GM21423 (cell line): ENCODE data around the gene PLXNA3.

Experiments used
- ATAC-seq: cut with Tn5 transposase; IDR thresholded peaks from one replicate; pipeline ENCODE4 v1.9.1; 2021; ENCODE audit warnings: mild to moderate bottlenecking, moderate library complexity; ENCODE audit not compliant: unreplicated experiment

The PLXNA3 gene

GRCh38 chrX:154476821-154477220, 18.7 kb downstream of the PLXNA3 start:
- no peak for ATAC-seq

- no peak for ATAC-seq
Measured at GRCh38 chrX:154477891-154478477, 19.9 kb downstream of the PLXNA3 start.

GRCh38 chrX:154478728-154479622, 20.9 kb downstream of the PLXNA3 start, which contains the start of gene LAGE3:
Gene LAGE3 (minus strand): TSS chrX:154479281. CDS start chrX:154478915, 366 bp downstream.
- peak; percentile 88 for ATAC-seq

GRCh38 chrX:154481195-154481594, 23.1 kb downstream of the PLXNA3 start:
- no peak for ATAC-seq

- ATAC-seq = no peak
Measured at GRCh38 chrX:154481911-154482601, 24.0 kb downstream of the PLXNA3 start.

GRCh38 chrX:154482786-154483185, 24.7 kb downstream of the PLXNA3 start:
- ATAC-seq = no peak

GRCh38 chrX:154483325-154483724, 25.2 kb downstream of the PLXNA3 start:
- ATAC-seq = no peak

- no peak for ATAC-seq
Measured at GRCh38 chrX:154484255-154485149, 26.4 kb downstream of the PLXNA3 start.

- no peak for ATAC-seq
Measured at GRCh38 chrX:154485150-154486051, 27.3 kb downstream of the PLXNA3 start.

- peak; percentile 5 for ATAC-seq
Measured at GRCh38 chrX:154486052-154486395, 27.9 kb downstream of the PLXNA3 start.

GRCh38 chrX:154486396-154487207, 28.5 kb downstream of the PLXNA3 start, which contains the start of gene UBL4A:
Gene UBL4A (minus strand): TSS chrX:154486615. CDS start chrX:154486584, 31 bp downstream.
- ATAC-seq = peak; percentile 31

- no peak for ATAC-seq
Measured at GRCh38 chrX:154487518-154488290, 29.6 kb downstream of the PLXNA3 start.

GRCh38 chrX:154488336-154489075, 30.4 kb downstream of the PLXNA3 start:
- ATAC-seq = no peak

GRCh38 chrX:154489182-154489581, 31.1 kb downstream of the PLXNA3 start:
- no peak for ATAC-seq

- ATAC-seq = peak; percentile 16
Measured at GRCh38 chrX:154490021-154490413, 31.9 kb downstream of the PLXNA3 start.

GRCh38 chrX:154490414-154491083, 32.5 kb downstream of the PLXNA3 start, which contains the start of gene SLC10A3:
Gene SLC10A3 (minus strand): TSS chrX:154490629. CDS start chrX:154488940, 1,689 bp downstream.
- peak; percentile 81 for ATAC-seq

- ATAC-seq = no peak
Measured at GRCh38 chrX:154494715-154495114, 36.6 kb downstream of the PLXNA3 start.
